Stomach (tissue), 9 donors: Measurements from ENCODE around the gene KCTD13. TPM values are rescaled to one million over a fixed set of nuclear protein-coding genes. Genes with fewer than 3 reads are reported as not detected.

Source experiments
- DNase-seq, 2 donors: peaks; one replicate each; pipeline versions ENCODE4 v3.0.0 to v3.0.0-alpha.2; 2013 to 2019
- H3K27ac ChIP-seq, 5 donors: fragments of 200-600 bp in 4 of 5; sonication (generic) in 4 of 5; one replicate each; pipeline ENCODE4 v1.5.1; 2013 to 2019; ENCODE audit warnings: mild to moderate bottlenecking in 1 of 5, moderate library complexity in 1 of 5
- H3K27me3 ChIP-seq, 3 donors: fragments of 200-600 bp; sonication (generic); one replicate each; pipeline ENCODE4 v1.5.1; 2017 to 2019; ENCODE audit warnings: mixed run types in 1 of 3
- H3K36me3 ChIP-seq, 4 donors: fragments of 200-600 bp; sonication (generic); 1 replicate in 3 of 4; 2 replicates in 1 of 4; pipeline ENCODE4 v1.5.1; 2016 to 2019
- H3K4me1 ChIP-seq, 4 donors: fragments of 200-600 bp; sonication (generic); one replicate each; pipeline ENCODE4 v1.5.1; 2016 to 2019
- H3K4me3 ChIP-seq, 4 donors: fragments of 200-600 bp; sonication (generic) in 3 of 4; one replicate each; pipeline ENCODE4 v1.5.1; 2016 to 2019; ENCODE audit warnings: mild to moderate bottlenecking in 1 of 4
- H3K9me3 ChIP-seq, 4 donors: fragments of 200-600 bp; sonication (generic); one replicate each; pipeline ENCODE4 v1.5.1; 2016 to 2019
- CTCF ChIP-seq, 7 experiments: fragments of 450-650 bp in 4 of 7; fragments of 200-600 bp in 3 of 7; sonication (generic) in 3 of 7; IDR thresholded peaks; one replicate each; pipeline ENCODE4 v1.5.1; 2016 to 2019; ENCODE audit warnings: antibody characterized with exemption in 7 of 7, control low read depth in 2 of 7, mild to moderate bottlenecking in 1 of 7
- EP300 ChIP-seq: sonication (generic); formaldehyde crosslinking; IDR thresholded peaks from one replicate; pipeline ENCODE4 v1.6.1; 2017; ENCODE audit warnings: antibody characterized with exemption
- POLR2A ChIP-seq, 4 donors: fragments of 450-650 bp; IDR thresholded peaks; one replicate each; pipeline ENCODE4 v1.6.1; 2016; ENCODE audit warnings: antibody characterized with exemption in 4 of 4, control low read depth in 2 of 4, mild to moderate bottlenecking in 1 of 4, moderate library complexity in 1 of 4
- POLR2AphosphoS5 ChIP-seq, 3 donors: sonication (generic); formaldehyde crosslinking; IDR thresholded peaks; one replicate each; pipeline ENCODE4 v1.6.1; 2016; ENCODE audit warnings: antibody characterized with exemption in 3 of 3
- WGBS, 5 donors: extraction: QIAGEN DNeasy Blood & Tissue Kit in 3 of 5; methylation state at CpG; one replicate each; pipeline versions ENCODE4 v1.1.5 to v1.1.7; 2013 to 2018; 5-methylcytosine and 5-hydroxymethylcytosine counted together
- intact Hi-C: fragments of 100-400 bp; cut with DNase I; formaldehyde crosslinking; loops from one replicate; pipeline ENCODE4 v1.15.1; 2023; ENCODE audit warnings: low total_unique reads
- polyA plus RNA-seq, 3 donors: library from polyadenylated mRNA; stranded (reverse); fragments of 200-250 nt; gene quantifications; one replicate each; pipeline ENCODE4 v1.2.3, GENCODE V29; 2013
- total RNA-seq, 5 donors: library from RNA; depleted of rRNA; stranded (reverse); fragments of >200 nt; gene quantifications; one replicate each; pipeline versions ENCODE4 v1.1.0 to v1.2.3, GENCODE V29; 2014 to 2016
- donor health status: healthy with polysubstance abuse.
- donor health status: Bipolar disorder and iron deficiency.
- donor health status: healthy.

KCTD13 gene
- total and polyA plus RNA-seq, 8 donors: 6.3 to 182 (median 22.1) TPM

- DNase-seq: no peak
- TF ChIP-seq POLR2A (IDR thresholded peaks at IDR 0.05) (no peak), POLR2AphosphoS5 (IDR thresholded peaks at IDR 0.05) (no peak), EP300 (no peak), CTCF (IDR thresholded peaks at IDR 0.05) (no peak)
- 74 to 88% (median 76%) methylated on average over 10 to 19 of the region's 19 CpGs for WGBS, 5 donors
- peaks cover 23 to 38% (median 31%) of the 10 kb centered on the region in 4 donors for H3K36me3 ChIP-seq
- no peak overlapping the region for H3K4me3 ChIP-seq
- no peaks in the 10 kb centered on the region for H3K27me3 ChIP-seq
- intact Hi-C loops: loop anchor here (5.0 kb wide), 1 partner anchor 52 kb away; the partner anchor contains the start of gene MAZ
- H3K4me1 ChIP-seq: peaks cover 21 to 71% (median 54%) of the 10 kb centered on the region in 4 donors
- H3K9me3 ChIP-seq: no peaks in the 10 kb centered on the region
- no peak overlapping the region for H3K27ac ChIP-seq
Measured at GRCh38 chr16:29858974-29859373, 67.1 kb downstream of the KCTD13 start.

DNA sequence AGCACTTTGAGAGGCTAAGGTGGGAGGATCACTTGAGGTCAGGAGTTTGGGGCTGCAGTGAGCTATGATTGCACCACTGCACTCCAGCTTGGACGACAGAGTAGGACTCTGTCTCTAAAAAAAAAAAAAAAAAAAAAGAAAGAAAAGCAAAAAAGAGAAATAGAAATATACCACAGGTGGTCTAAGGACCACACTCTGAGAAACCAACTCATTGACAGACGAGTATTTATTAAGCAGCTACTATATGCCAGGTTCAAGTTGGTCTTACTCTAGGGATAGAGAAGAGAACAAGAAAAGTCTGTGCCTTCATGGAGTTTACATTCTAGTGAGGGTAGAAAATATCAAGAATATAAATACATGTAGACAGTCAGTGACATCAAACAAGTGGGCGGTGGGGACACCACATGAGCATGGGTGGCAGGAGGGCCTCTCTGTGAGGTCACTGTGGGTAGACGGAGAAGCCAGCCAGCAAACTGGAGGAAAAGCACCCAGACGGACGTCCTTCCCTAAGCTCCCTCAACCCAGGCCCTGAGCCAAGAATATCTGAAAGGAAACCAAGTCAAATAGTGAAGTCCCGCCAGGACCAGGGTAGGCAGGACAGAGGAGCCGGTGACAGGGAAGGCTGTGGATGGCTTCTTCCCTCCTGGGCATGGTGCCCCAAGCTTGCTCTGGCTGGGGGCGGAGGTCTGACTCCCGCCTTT, 67.7 kb downstream of the KCTD13 start:
- intact Hi-C loops: loop anchor here (5.0 kb wide), 1 partner anchor 51 kb away; the partner anchor contains the start of gene MAZ
- H3K27me3 ChIP-seq: no peaks in the 10 kb centered on the region
- H3K4me1 ChIP-seq: peaks cover 21 to 65% (median 49%) of the 10 kb centered on the region in 4 donors
- peak in 1 of 2 donors; percentile 73 for DNase-seq
- no peak overlapping the region for H3K27ac ChIP-seq
- peaks cover 23 to 38% (median 31%) of the 10 kb centered on the region in 4 donors for H3K36me3 ChIP-seq
- H3K4me3 ChIP-seq: no peak overlapping the region
- TF ChIP-seq CTCF (IDR thresholded peaks at IDR 0.05) (no peak), POLR2AphosphoS5 (IDR thresholded peaks at IDR 0.05) (peak in 1 of 3 donors; percentile 11)
- WGBS, 5 donors: 32 to 60% (median 41%) methylated on average over 10 of the region's 10 CpGs
- H3K9me3 ChIP-seq: no peaks in the 10 kb centered on the region

- intact Hi-C loops: loop anchor here (5.0 kb wide), 1 partner anchor 50 kb away; the partner anchor contains the start of gene MAZ
- peaks cover 23 to 38% (median 31%) of the 10 kb centered on the region in 4 donors for H3K36me3 ChIP-seq
- no peak overlapping the region for H3K4me3 ChIP-seq
- H3K4me1 ChIP-seq: peaks cover 18 to 62% (median 46%) of the 10 kb centered on the region in 4 donors
- no peaks in the 10 kb centered on the region for H3K9me3 ChIP-seq
- H3K27ac ChIP-seq: peak overlapping the region in 1 of 5 donors; percentile 17
- no peak for DNase-seq
- TF ChIP-seq EP300 (no peak), POLR2A (IDR thresholded peaks at IDR 0.05) (no peak), POLR2AphosphoS5 (IDR thresholded peaks at IDR 0.05) (no peak), CTCF (IDR thresholded peaks at IDR 0.05) (no peak)
- WGBS, 5 donors: 76 to 88% (median 84%) methylated on average over 7 of the region's 7 CpGs
- no peaks in the 10 kb centered on the region for H3K27me3 ChIP-seq
Measured at GRCh38 chr16:29857133-29857760, 68.8 kb downstream of the KCTD13 start.

Other genes with a start within 250 kb of the KCTD13 start
- gene QPRT, start 247.0 kb downstream of the KCTD13 start, total RNA-seq: 100 to 1,000 TPM in 1 of 5 donors, 1 to 10 TPM in 3, not detected in 1; 5.1 to 114 (median 7.8) TPM
- gene QPRT, start 247.0 kb downstream of the KCTD13 start, polyA plus RNA-seq: 10 to 100 TPM in 1 of 3 donors, 1 to 10 TPM in 2; 2.4 to 11.6 (median 7.3) TPM
- gene C16orf54, start 180.2 kb downstream of the KCTD13 start, total RNA-seq: 1 to 10 TPM in 2 of 5 donors, under 1 TPM in 1, not detected in 2; 0.37 to 3.5 (median 2.3) TPM
- under 1 TPM; 0.48 to 1.00 (median 0.92) TPM for gene C16orf54, start 180.2 kb downstream of the KCTD13 start, polyA plus RNA-seq
- gene ZG16, start 148.0 kb downstream of the KCTD13 start, total RNA-seq: 10 to 100 TPM in 1 of 5 donors, 1 to 10 TPM in 1, not detected in 3; 1.1 to 33.6 TPM
- under 1 TPM in 1 of 3 donors, not detected in 2; 0.76 TPM for gene ZG16, start 148.0 kb downstream of the KCTD13 start, polyA plus RNA-seq
- gene KIF22, start 135.5 kb downstream of the KCTD13 start, total RNA-seq: 100 to 1,000 TPM in 1 of 5 donors, 10 to 100 TPM in 4; 11.1 to 229 (median 26.8) TPM
- gene KIF22, start 135.5 kb downstream of the KCTD13 start, polyA plus RNA-seq: 10 to 100 TPM; 53.6 to 88.5 (median 59.2) TPM
- 100 to 1,000 TPM in 4 of 5 donors, 10 to 100 TPM in 1; 11.7 to 865 (median 117) TPM for gene MAZ, start 119.7 kb downstream of the KCTD13 start, total RNA-seq
- 100 to 1,000 TPM in 2 of 3 donors, 10 to 100 TPM in 1; 79.9 to 160 (median 102) TPM for gene MAZ, start 119.7 kb downstream of the KCTD13 start, polyA plus RNA-seq
- 10 to 100 TPM in 1 of 5 donors, 1 to 10 TPM in 2, not detected in 2; 4.0 to 17.4 (median 4.6) TPM for gene PRRT2, start 114.0 kb downstream of the KCTD13 start, total RNA-seq
- under 1 TPM in 2 of 3 donors, not detected in 1; 0.62 to 0.83 TPM for gene PRRT2, start 114.0 kb downstream of the KCTD13 start, polyA plus RNA-seq
- gene PAGR1, start 110.1 kb downstream of the KCTD13 start, total RNA-seq: 100 to 1,000 TPM in 1 of 5 donors, 10 to 100 TPM in 3, 1 to 10 TPM in 1; 7.1 to 124 (median 19.8) TPM
- 10 to 100 TPM; 24.0 to 31.6 (median 27.1) TPM for gene PAGR1, start 110.1 kb downstream of the KCTD13 start, polyA plus RNA-seq
- gene MVP, start 105.8 kb downstream of the KCTD13 start, total RNA-seq: 100 to 1,000 TPM in 4 of 5 donors, 10 to 100 TPM in 1; 92.2 to 453 (median 154) TPM
- 100 to 1,000 TPM; 101 to 122 (median 116) TPM for gene MVP, start 105.8 kb downstream of the KCTD13 start, polyA plus RNA-seq
- gene CDIPT, start 63.0 kb downstream of the KCTD13 start, total RNA-seq: 10 to 100 TPM in 4 of 5 donors, 1 to 10 TPM in 1; 2.3 to 91.5 (median 54.5) TPM
- gene CDIPT, start 63.0 kb downstream of the KCTD13 start, polyA plus RNA-seq: 10 to 100 TPM; 51.6 to 72.6 (median 53.9) TPM
- 10 to 100 TPM in 2 of 5 donors, 1 to 10 TPM in 2, not detected in 1; 6.2 to 31.4 (median 12.0) TPM for gene SEZ6L2, start 26.7 kb downstream of the KCTD13 start, total RNA-seq
- gene SEZ6L2, start 26.7 kb downstream of the KCTD13 start, polyA plus RNA-seq: 1 to 10 TPM; 1.5 to 7.7 (median 7.6) TPM
- 10 to 100 TPM in 1 of 5 donors, 1 to 10 TPM in 2, not detected in 2; 4.5 to 11.0 (median 8.4) TPM for gene ASPHD1, start 25.7 kb downstream of the KCTD13 start, total RNA-seq
- gene ASPHD1, start 25.7 kb downstream of the KCTD13 start, polyA plus RNA-seq: 10 to 100 TPM; 11.6 to 29.8 (median 15.7) TPM
- gene TMEM219, start 35.9 kb upstream of the KCTD13 start, total RNA-seq: 100 to 1,000 TPM in 1 of 5 donors, 10 to 100 TPM in 4; 32.1 to 238 (median 60.5) TPM
- 100 to 1,000 TPM; 190 to 286 (median 212) TPM for gene TMEM219, start 35.9 kb upstream of the KCTD13 start, polyA plus RNA-seq
- 100 to 1,000 TPM in 1 of 5 donors, 10 to 100 TPM in 4; 33.8 to 135 (median 36.6) TPM for gene TAOK2, start 47.6 kb upstream of the KCTD13 start, total RNA-seq
- gene TAOK2, start 47.6 kb upstream of the KCTD13 start, polyA plus RNA-seq: 10 to 100 TPM; 12.5 to 22.6 (median 14.5) TPM
- 10 to 100 TPM in 1 of 5 donors, 1 to 10 TPM in 4; 1.8 to 13.4 (median 5.1) TPM for gene HIRIP3, start 69.4 kb upstream of the KCTD13 start, total RNA-seq
- gene HIRIP3, start 69.4 kb upstream of the KCTD13 start, polyA plus RNA-seq: 10 to 100 TPM; 13.6 to 14.8 (median 13.7) TPM
- gene INO80E, start 70.0 kb upstream of the KCTD13 start, total RNA-seq: 100 to 1,000 TPM in 1 of 5 donors, 10 to 100 TPM in 3, 1 to 10 TPM in 1; 3.5 to 319 (median 18.2) TPM
- 100 to 1,000 TPM in 1 of 3 donors, 10 to 100 TPM in 2; 45.7 to 109 (median 59.0) TPM for gene INO80E, start 70.0 kb upstream of the KCTD13 start, polyA plus RNA-seq
- 10 to 100 TPM in 1 of 5 donors, under 1 TPM in 1, not detected in 3; 0.72 to 20.9 TPM for gene DOC2A, start 84.8 kb upstream of the KCTD13 start, total RNA-seq
- 1 to 10 TPM in 1 of 3 donors, under 1 TPM in 1, not detected in 1; 0.75 to 2.8 TPM for gene DOC2A, start 84.8 kb upstream of the KCTD13 start, polyA plus RNA-seq
- gene C16orf92, start 97.0 kb upstream of the KCTD13 start, total RNA-seq: not detected
- not detected for gene C16orf92, start 97.0 kb upstream of the KCTD13 start, polyA plus RNA-seq
- gene TLCD3B, start 105.0 kb upstream of the KCTD13 start, total RNA-seq: under 1 TPM in 1 of 5 donors, not detected in 4; 0.92 TPM
- under 1 TPM in 1 of 3 donors, not detected in 2; 0.18 TPM for gene TLCD3B, start 105.0 kb upstream of the KCTD13 start, polyA plus RNA-seq
- gene ALDOA, start 139.5 kb upstream of the KCTD13 start, total RNA-seq: 1,000 to 10,000 TPM in 1 of 5 donors, 100 to 1,000 TPM in 4; 180 to 2,515 (median 698) TPM
- 1,000 to 10,000 TPM in 1 of 3 donors, 100 to 1,000 TPM in 2; 740 to 1,310 (median 887) TPM for gene ALDOA, start 139.5 kb upstream of the KCTD13 start, polyA plus RNA-seq
- 10 to 100 TPM; 21.4 to 86.1 (median 63.6) TPM for gene PPP4C, start 149.8 kb upstream of the KCTD13 start, total RNA-seq
- 100 to 1,000 TPM in 1 of 3 donors, 10 to 100 TPM in 2; 76.1 to 118 (median 93.3) TPM for gene PPP4C, start 149.8 kb upstream of the KCTD13 start, polyA plus RNA-seq
- 10 to 100 TPM in 1 of 5 donors, 1 to 10 TPM in 1, not detected in 3; 3.8 to 25.0 TPM for gene TBX6, start 165.7 kb upstream of the KCTD13 start, total RNA-seq
- 1 to 10 TPM; 1.1 to 2.5 (median 2.1) TPM for gene TBX6, start 165.7 kb upstream of the KCTD13 start, polyA plus RNA-seq
- gene YPEL3, start 170.0 kb upstream of the KCTD13 start, total RNA-seq: 100 to 1,000 TPM in 1 of 5 donors, 10 to 100 TPM in 4; 13.9 to 116 (median 37.9) TPM
- gene YPEL3, start 170.0 kb upstream of the KCTD13 start, polyA plus RNA-seq: 100 to 1,000 TPM; 103 to 162 (median 111) TPM
- gene GDPD3, start 187.3 kb upstream of the KCTD13 start, total RNA-seq: 100 to 1,000 TPM in 1 of 5 donors, 1 to 10 TPM in 4; 1.8 to 178 (median 7.2) TPM
- gene GDPD3, start 187.3 kb upstream of the KCTD13 start, polyA plus RNA-seq: 10 to 100 TPM in 1 of 3 donors, 1 to 10 TPM in 2; 4.4 to 15.9 (median 4.6) TPM
- gene MAPK3, start 197.0 kb upstream of the KCTD13 start, total RNA-seq: 100 to 1,000 TPM in 3 of 5 donors, 10 to 100 TPM in 2; 21.5 to 290 (median 111) TPM
- gene MAPK3, start 197.0 kb upstream of the KCTD13 start, polyA plus RNA-seq: 100 to 1,000 TPM in 1 of 3 donors, 10 to 100 TPM in 2; 39.9 to 203 (median 68.2) TPM